DLD1 (cell line): ENCODE data around the gene SOD2.

Experiments used
- in situ Hi-C: cut with HindIII; loops from 2 replicates; pipeline ENCODE4 v1.10.0; 2017; ENCODE audit warnings: low sequenced_read_pairs

SOD2 gene

GRCh38 chr6:159645640-159646039 is 47.4 kb downstream of the SOD2 start:
- in situ Hi-C loops: no loop called here
